Naive thymus-derived CD8-positive, alpha-beta T cell (primary cell): ENCODE data around the gene TSPYL1. TPM values are rescaled to one million over a fixed set of nuclear protein-coding genes. Genes with fewer than 3 reads are reported as not detected.

Source experiments
- ATAC-seq, 2 donors: fragments of 150-1000 bp; cut with Tn5 transposase in 1 of 2; sonication (Bioruptor Pico), chemical (Tn5 transposase) in 1 of 2; 1 replicate in 1 of 2; 2 replicates in 1 of 2; pipeline ENCODE4 v1.10.0; 2021; ENCODE audit warnings: mild to moderate bottlenecking in 2 of 2, moderate library complexity in 2 of 2
- POLR2A ChIA-PET: fragments of 350-600 bp; sonication (Branson Sonifier 250); formaldehyde crosslinking; loops from one replicate; lab custom pipeline; 2021; ENCODE audit warnings: antibody characterized with exemption; lab: Charles Lee
- DNase-seq, 10 donors: peaks; one replicate each; pipeline versions ENCODE4 v3.0.0 to v3.0.0-alpha.2; 2020 to 2022
- H3K27ac Mint-ChIP-seq, 10 donors: one replicate each; pipeline ENCODE4 v1.8.0; 2020 to 2022; ENCODE audit warnings: mild to moderate bottlenecking in 10 of 10, mixed read lengths in 10 of 10, moderate library complexity in 4 of 10, inconsistent platforms in 1 of 10
- H3K27me3 Mint-ChIP-seq, 5 donors: one replicate each; pipeline ENCODE4 v1.8.0; 2021 to 2022; ENCODE audit warnings: mixed read lengths in 5 of 5
- H3K36me3 Mint-ChIP-seq, 3 donors: one replicate each; pipeline ENCODE4 v1.8.0; 2020 to 2022; ENCODE audit warnings: mixed read lengths in 3 of 3, mild to moderate bottlenecking in 2 of 3, inconsistent platforms in 1 of 3
- H3K4me1 Mint-ChIP-seq, 4 donors: one replicate each; pipeline ENCODE4 v1.8.0; 2021 to 2022; ENCODE audit warnings: mixed read lengths in 4 of 4
- H3K4me3 Mint-ChIP-seq, 10 donors: one replicate each; pipeline ENCODE4 v1.8.0; 2020 to 2022; ENCODE audit warnings: mild to moderate bottlenecking in 10 of 10, mixed read lengths in 10 of 10, moderate library complexity in 6 of 10, inconsistent platforms in 1 of 10
- H3K9me3 Mint-ChIP-seq, 9 donors: one replicate each; pipeline ENCODE4 v1.8.0; 2020 to 2022; ENCODE audit warnings: mixed read lengths in 9 of 9, mild to moderate bottlenecking in 3 of 9, inconsistent platforms in 1 of 9, moderate library complexity in 1 of 9
- polyA plus RNA-seq, 3 donors: library from polyadenylated mRNA; unstranded; fragments of 300-500 nt; fragmentation: Illumina TruSeq; gene quantifications; one replicate each; pipeline ENCODE4 v1.2.3, GENCODE V29; 2021
- total RNA-seq, 8 experiments: library from RNA in 2 of 8; stranded (reverse) in 2 of 8; gene quantifications; one replicate each; pipeline ENCODE4 v1.2.3 and lab custom pipeline; 2021 to 2026

The TSPYL1 gene
- total and polyA plus RNA-seq, 5 experiments from 2014 or later: 28.2 to 106 (median 49.1) TPM

- Mint-ChIP-seq H3K4me1 (peaks cover 9 to 23% (median 13%) of the 10 kb centered on the region in 4 donors), H3K27ac (no peak overlapping the region), H3K4me3 (no peak overlapping the region), H3K9me3 (no peaks in the 10 kb centered on the region), H3K36me3 (peaks cover 0 to 8% (median 2%) of the 10 kb centered on the region in 3 donors), H3K27me3 (no peaks in the 10 kb centered on the region)
- POLR2A ChIA-PET: interaction anchor here (1.0 to 5.9 kb wide), 5 partner anchors 20 to 428 kb away, joined by 4 to 70 read pairs (median 7); partner anchors contain the start of genes KPNA5, RWDD1, TSPYL1 and ZUP1
- DNase-seq (no peak), ATAC-seq (no peak)
These were observed 26.6 kb downstream of the TSPYL1 start for GRCh38 chr6:116253188-116253504.

GRCh38 chr6:116251568-116252384 lies 28.0 kb downstream of the TSPYL1 start:
- POLR2A ChIA-PET: interaction anchor here (0.6 to 5.9 kb wide), 2 partner anchors 22 to 28 kb away, joined by 3 to 70 read pairs; partner anchors contain the start of gene TSPYL1
- peak overlapping the region in 4 of 10 donors; percentile 1 to 70 (median 59) for H3K4me3 Mint-ChIP-seq
- peaks cover 11 to 23% (median 14%) of the 10 kb centered on the region in 4 donors for H3K4me1 Mint-ChIP-seq
- peak in 1 of 10 donors; percentile 60 for DNase-seq
- H3K27me3 Mint-ChIP-seq: no peaks in the 10 kb centered on the region
- ATAC-seq: no peak
- H3K36me3 Mint-ChIP-seq: peaks cover 0 to 8% (median 2%) of the 10 kb centered on the region in 3 donors
- no peaks in the 10 kb centered on the region for H3K9me3 Mint-ChIP-seq
- peak overlapping the region in 6 of 10 donors; percentile 49 to 90 (median 74) for H3K27ac Mint-ChIP-seq

DNA sequence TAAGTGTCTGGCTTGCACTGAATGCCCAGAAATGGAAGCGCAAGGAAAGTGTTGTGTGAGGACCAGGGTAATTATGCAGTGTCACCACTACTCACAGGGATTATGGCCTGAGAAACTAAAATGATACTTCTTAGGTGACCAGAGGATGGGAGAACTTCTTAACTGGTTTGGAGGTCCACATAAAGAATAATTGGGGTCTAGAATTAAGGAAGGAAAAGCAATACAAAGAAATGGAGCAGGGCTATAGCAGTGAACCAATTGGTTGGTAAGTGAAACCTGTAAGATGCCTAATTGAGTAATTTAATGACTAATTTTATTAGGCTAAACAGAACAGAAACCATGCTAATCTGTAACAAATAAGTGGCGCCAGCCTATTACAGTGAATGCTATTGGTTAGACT lies 31.2 kb downstream of the TSPYL1 start:
- H3K4me3 Mint-ChIP-seq: no peak overlapping the region
- DNase-seq (no peak), ATAC-seq (no peak)
- no peaks in the 10 kb centered on the region for H3K27me3 Mint-ChIP-seq
- H3K27ac Mint-ChIP-seq: peak overlapping the region; percentile 7 to 73 (median 42)
- H3K4me1 Mint-ChIP-seq: peaks cover 11 to 23% (median 14%) of the 10 kb centered on the region in 4 donors
- H3K9me3 Mint-ChIP-seq: no peaks in the 10 kb centered on the region
- H3K36me3 Mint-ChIP-seq: peaks cover 0 to 19% (median 2%) of the 10 kb centered on the region in 3 donors
- POLR2A ChIA-PET: interaction anchor here (0.5 kb wide), 1 partner anchor 421 kb away, joined by 3 read pairs; no protein-coding TSS in a partner anchor

GRCh38 chr6:116247285-116247684 lies 32.4 kb downstream of the TSPYL1 start:
- Mint-ChIP-seq H3K36me3 (peaks cover 0 to 21% (median 2%) of the 10 kb centered on the region in 3 donors), H3K9me3 (no peaks in the 10 kb centered on the region), H3K27me3 (no peaks in the 10 kb centered on the region), H3K4me1 (peaks cover 11 to 21% (median 14%) of the 10 kb centered on the region in 4 donors), H3K27ac (peak overlapping the region in 4 of 10 donors; percentile 16 to 72 (median 38)), H3K4me3 (no peak overlapping the region)
- DNase-seq (no peak), ATAC-seq (no peak)
- POLR2A ChIA-PET: no interaction called here

- Mint-ChIP-seq H3K4me1 (peaks cover 11 to 15% (median 14%) of the 10 kb centered on the region in 4 donors), H3K27ac (no peak overlapping the region), H3K4me3 (no peak overlapping the region), H3K9me3 (no peaks in the 10 kb centered on the region), H3K36me3 (peaks cover 0 to 21% (median 2%) of the 10 kb centered on the region in 3 donors), H3K27me3 (no peaks in the 10 kb centered on the region)
- ATAC-seq: no peak
- POLR2A ChIA-PET: no interaction called here
- no peak for DNase-seq
These were observed 33.6 kb downstream of the TSPYL1 start for GRCh38 chr6:116246089-116246488.

DNA sequence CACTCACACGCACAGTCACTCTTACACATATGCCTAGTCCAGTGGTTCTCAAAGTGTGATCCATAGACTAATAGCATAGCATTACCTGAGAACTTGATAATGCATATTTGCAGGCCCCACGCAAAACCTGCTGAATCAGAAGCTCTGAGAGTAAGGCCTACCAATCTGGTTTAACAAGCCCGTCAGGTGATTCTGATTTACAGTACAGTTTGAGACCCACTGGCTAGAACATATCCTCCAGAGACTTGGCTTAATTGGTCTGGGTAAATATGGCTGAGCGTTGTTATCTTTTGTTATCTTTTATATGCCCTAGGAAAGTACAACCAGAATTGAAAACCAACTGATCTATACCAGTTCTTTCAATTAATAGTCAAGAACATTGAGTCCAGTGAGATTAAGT lies 35.4 kb downstream of the TSPYL1 start:
- Mint-ChIP-seq H3K27me3 (no peaks in the 10 kb centered on the region), H3K36me3 (peaks cover 0 to 25% (median 5%) of the 10 kb centered on the region in 3 donors), H3K4me3 (no peak overlapping the region), H3K9me3 (no peaks in the 10 kb centered on the region), H3K4me1 (peaks cover 5 to 13% (median 12%) of the 10 kb centered on the region in 4 donors), H3K27ac (no peak overlapping the region)
- no peak for DNase-seq
- no peak for ATAC-seq
- POLR2A ChIA-PET: no interaction called here

- POLR2A ChIA-PET: no interaction called here
- Mint-ChIP-seq H3K27ac (peak overlapping the region in 2 of 10 donors; percentile 31 to 74), H3K4me1 (no peaks in the 10 kb centered on the region), H3K4me3 (no peak overlapping the region), H3K36me3 (peaks cover 0 to 47% (median 12%) of the 10 kb centered on the region in 3 donors), H3K27me3 (no peaks in the 10 kb centered on the region), H3K9me3 (no peaks in the 10 kb centered on the region)
- DNase-seq: no peak
- no peak for ATAC-seq
These were observed 39.9 kb downstream of the TSPYL1 start for GRCh38 chr6:116239856-116240255.

GRCh38 chr6:116239256-116239655 lies 40.5 kb downstream of the TSPYL1 start:
- H3K9me3 Mint-ChIP-seq: no peaks in the 10 kb centered on the region
- no peaks in the 10 kb centered on the region for H3K4me1 Mint-ChIP-seq
- H3K36me3 Mint-ChIP-seq: peaks cover 0 to 47% (median 12%) of the 10 kb centered on the region in 3 donors
- no peak for DNase-seq
- no peaks in the 10 kb centered on the region for H3K27me3 Mint-ChIP-seq
- H3K27ac Mint-ChIP-seq: no peak overlapping the region
- POLR2A ChIA-PET: no interaction called here
- no peak for ATAC-seq
- no peak overlapping the region for H3K4me3 Mint-ChIP-seq

- no peaks in the 10 kb centered on the region for H3K4me1 Mint-ChIP-seq
- DNase-seq: no peak
- no peaks in the 10 kb centered on the region for H3K9me3 Mint-ChIP-seq
- no peak for ATAC-seq
- POLR2A ChIA-PET: no interaction called here
- peaks cover 0 to 44% (median 12%) of the 10 kb centered on the region in 3 donors for H3K36me3 Mint-ChIP-seq
- H3K27ac Mint-ChIP-seq: no peak overlapping the region
- no peaks in the 10 kb centered on the region for H3K27me3 Mint-ChIP-seq
- no peak overlapping the region for H3K4me3 Mint-ChIP-seq
These were observed 41.6 kb downstream of the TSPYL1 start for GRCh38 chr6:116238083-116238482.

- H3K9me3 Mint-ChIP-seq: no peaks in the 10 kb centered on the region
- H3K27me3 Mint-ChIP-seq: no peaks in the 10 kb centered on the region
- no peak overlapping the region for H3K27ac Mint-ChIP-seq
- POLR2A ChIA-PET: no interaction called here
- no peak for ATAC-seq
- peaks cover 0 to 46% (median 7%) of the 10 kb centered on the region in 3 donors for H3K36me3 Mint-ChIP-seq
- DNase-seq: no peak
- no peak overlapping the region for H3K4me3 Mint-ChIP-seq
- peaks cover 0 to 2% (median under 1%) of the 10 kb centered on the region in 4 donors for H3K4me1 Mint-ChIP-seq
These were observed 45.0 kb downstream of the TSPYL1 start for GRCh38 chr6:116234689-116235088.

GRCh38 chr6:116229287-116229913 lies 50.3 kb downstream of the TSPYL1 start:
- Mint-ChIP-seq H3K4me3 (no peak overlapping the region), H3K4me1 (peaks cover 0 to 9% (median 2%) of the 10 kb centered on the region in 4 donors), H3K36me3 (peaks cover 0 to 25% (median 4%) of the 10 kb centered on the region in 3 donors), H3K27ac (peak overlapping the region in 4 of 10 donors; percentile 16 to 61 (median 48)), H3K27me3 (no peaks in the 10 kb centered on the region), H3K9me3 (no peaks in the 10 kb centered on the region)
- no peak for DNase-seq
- ATAC-seq: no peak
- POLR2A ChIA-PET: no interaction called here
